AG20443 (cell line): ENCODE results near the gene FA2H.
"Not testable (repeated sequence)": the region's sequence is repeated elsewhere in the genome, so short reads cannot be mapped to it uniquely, and the experiment has no call there.

Experiments used
- DNase-seq: peaks from one replicate; pipeline ENCODE4 v3.0.0; 2012; ENCODE audit warnings: low spot score, mixed read lengths

Gene FA2H

DNA sequence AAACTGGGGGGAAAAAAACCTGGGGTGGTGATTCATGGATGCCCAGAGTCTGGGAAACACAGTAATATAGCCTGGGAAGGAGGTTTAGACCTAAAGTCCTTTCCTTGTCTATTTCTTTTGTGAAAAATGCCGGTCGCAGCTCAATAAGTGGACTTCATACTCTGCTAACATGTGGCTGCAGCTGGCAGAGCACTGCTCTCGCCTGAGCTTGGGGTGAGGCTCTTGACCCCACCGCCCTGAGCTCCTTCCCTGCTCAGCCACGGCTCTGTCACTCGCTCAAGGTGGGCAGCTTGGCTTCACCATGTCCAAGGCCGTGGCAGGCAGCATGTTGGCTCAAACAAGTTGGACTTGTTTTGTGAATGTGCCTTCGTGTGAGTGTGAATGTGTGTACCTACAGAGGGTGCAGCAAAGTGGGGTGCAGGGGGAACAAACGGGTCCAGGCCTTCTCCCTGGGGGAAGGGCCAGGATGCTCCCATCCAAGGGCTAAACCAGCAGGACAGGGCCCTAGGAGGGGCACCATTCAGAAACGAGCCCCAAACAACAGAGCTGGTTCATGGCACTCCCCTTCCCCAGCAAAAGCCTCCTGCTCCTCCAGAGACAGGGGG is 4.9 kb downstream of the FA2H start:
- no peak for DNase-seq

DNA sequence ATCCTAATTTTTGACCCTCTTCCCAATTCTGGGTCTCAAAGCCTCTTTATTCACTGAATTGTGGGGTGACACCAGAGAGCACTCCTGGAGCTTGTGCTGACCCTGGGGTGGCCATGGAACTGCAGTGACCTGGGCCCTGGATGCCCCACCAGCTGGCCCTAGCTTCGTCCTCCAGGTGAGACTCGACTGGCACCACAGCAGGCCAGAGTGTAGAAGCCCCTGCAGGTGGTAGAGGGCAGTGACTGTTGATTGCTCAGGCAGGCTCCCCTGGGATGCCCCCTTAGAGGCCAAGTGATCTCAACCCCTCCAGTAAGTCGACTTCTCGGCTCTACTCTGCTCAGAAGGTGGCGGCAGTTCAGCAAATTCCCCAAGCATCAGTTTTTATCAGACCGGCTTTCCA is 6.4 kb downstream of the FA2H start:
- no peak for DNase-seq

DNA sequence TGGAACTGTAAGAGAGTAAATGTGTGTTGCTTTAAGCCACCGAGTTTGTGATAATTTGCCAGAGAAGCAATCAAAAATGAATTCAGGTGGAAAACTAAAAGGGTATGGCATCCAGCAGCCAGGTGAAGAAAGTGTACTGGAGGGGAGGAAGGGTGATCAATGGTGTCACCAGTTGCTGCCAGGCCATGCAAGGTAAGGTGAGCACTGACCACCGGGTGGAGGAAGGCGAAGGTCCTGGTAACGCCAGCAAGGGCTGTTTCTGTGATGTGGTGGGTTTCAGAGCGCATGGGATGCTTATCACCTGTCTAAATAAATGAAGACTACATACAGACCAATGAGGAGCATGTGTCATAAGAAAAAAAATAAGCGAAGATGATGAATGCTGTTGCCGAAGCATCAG is 6.9 kb downstream of the FA2H start:
- DNase-seq = no peak

DNA sequence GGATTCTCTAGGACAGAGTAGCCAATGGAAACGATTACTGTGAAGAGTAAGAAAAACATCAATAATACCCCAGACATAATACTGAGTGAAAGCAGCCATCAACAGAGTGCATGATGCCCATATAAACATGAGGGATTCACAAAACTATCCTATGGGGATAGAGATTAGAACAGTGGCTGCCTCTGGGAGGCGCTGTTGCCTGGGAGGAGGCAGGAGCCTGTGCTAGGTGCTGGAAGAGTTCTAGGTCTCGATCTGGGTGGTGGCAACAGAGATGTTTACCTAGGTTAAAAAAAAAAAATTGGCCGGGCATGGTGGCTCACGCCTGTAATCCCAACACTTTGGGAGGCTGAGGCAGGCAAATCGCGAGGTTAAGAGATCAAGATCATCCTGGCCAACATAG is 7.9 kb downstream of the FA2H start:
- no peak for DNase-seq

DNA sequence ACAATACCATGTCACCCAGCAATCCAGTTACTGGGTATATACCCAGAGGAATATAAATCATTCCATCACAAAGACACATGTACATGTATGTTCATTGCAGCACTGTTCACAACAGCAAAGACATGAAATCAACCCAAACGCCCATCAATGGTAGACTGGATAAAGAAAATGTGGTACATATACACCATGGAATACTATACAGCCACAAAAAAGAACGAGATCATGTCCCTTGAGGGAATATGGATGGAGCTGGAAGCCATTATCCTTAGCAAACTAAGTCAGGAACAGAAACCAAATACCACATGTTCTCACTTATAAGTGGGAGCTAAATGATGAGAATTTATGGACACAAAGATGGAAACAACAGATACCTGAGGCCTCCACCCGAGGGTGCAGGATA is 10.4 kb downstream of the FA2H start:
- DNase-seq = not testable (repeated sequence)

DNA sequence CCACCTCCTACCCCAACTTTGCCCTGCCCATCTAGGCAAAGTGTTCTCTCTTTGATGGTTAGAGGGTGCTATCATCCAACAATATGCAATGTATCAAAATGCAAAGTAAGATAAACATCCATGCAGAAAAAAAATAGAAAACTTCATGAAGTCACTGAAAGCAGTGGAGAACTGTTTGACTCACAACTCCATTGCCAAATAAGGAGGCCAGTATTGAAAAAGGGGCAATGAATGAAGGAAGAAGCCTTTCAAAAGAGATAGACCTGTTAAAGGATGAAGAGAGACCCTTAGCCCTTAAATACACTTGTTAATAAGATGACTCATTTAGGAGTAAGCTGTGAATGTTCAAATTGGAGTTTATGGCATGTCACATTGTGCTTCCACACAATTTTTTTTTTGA is 13.0 kb downstream of the FA2H start:
- no peak for DNase-seq

DNA sequence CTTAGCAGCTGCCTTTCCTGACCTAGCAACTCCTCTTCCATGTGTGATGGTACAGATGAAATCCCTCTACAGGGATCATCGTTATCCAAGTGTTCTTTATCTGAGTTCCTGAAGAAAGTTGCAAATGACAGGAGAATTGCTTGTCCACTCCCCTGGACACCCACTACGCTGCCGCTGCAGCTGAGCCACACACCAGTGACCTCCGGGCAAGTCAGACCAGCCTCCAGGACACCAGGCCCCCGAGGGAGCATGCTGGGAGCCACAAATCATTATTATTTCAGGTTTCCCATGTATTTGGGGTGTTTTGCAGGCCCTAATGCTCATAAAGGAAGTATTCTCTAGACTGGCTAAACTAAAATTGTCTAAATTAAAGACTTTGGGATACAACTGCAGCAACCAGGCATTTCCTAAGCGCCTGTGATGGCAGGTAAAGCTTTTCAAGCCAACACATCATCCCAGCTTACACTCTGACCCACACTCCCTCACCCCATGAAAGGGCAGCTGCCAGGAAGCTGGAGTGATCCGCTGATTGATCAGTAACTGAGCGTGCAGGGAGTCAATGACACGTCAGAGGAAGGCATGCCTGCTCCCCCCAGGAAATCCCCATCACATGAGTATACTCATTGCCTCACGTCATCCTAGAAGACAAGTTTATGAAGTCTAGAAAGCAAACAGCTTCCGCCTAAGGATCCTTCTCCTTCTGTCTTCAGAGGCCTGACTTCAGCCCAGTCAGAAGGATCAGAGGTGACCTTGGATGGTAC is 14.4 kb downstream of the FA2H start:
- no peak for DNase-seq

DNA sequence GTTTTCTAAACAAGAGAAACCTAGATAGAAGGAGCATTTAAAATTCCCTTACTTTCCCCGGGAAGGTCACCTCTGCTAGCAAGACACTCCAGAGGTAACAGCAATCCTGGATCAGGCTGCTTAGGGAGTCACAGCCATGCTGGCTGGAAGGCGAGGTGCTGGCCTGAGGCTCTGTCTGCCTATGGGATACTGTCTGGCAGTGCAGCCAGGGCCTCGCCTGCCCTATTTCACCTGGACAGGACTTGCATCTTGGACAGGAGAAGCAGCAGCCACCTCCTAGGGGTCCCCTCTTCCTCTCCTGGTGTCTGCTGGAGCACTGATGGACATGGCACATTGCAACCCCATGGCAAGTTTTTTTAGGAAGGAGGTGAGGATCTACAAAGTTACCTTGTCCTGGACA is 15.1 kb downstream of the FA2H start:
- DNase-seq = no peak

DNA sequence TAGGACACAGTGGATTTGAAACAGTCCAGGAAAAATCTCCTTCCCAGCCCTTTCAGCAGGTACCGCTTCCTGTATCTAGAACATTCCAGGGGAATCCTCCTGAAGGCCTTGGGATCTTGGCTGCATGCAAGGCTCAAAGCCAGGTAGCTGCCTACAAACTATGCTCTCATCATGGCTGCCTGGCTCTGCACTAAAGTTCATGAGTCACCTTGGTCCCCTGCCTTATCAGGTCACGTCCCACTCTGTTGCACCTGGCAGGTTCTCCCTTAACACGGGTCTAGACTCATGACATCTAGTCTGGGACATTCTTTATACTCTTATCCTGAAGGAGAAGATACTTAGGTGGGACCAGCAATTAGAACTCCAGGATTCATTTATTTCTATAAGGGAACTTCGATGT is 15.8 kb downstream of the FA2H start:
- DNase-seq = no peak

DNA sequence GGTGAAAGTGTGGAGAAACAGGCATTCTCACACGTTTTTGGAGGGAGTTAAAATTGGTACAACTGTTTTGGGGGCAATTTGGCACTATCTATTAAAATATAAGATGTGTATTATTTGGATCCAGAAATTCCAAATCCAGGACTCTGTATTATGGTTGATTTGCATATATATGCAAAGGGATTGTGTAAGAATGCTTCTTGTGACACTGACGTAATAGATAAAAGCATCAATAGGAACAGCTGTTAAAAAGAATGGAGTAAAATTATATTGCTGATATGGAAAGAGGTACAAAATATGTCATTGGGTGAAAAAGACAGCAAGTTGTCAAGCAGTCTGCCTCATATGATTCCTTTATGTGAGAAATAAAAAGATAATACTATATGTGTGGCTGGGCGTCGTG is 17.3 kb downstream of the FA2H start:
- DNase-seq = no peak

DNA sequence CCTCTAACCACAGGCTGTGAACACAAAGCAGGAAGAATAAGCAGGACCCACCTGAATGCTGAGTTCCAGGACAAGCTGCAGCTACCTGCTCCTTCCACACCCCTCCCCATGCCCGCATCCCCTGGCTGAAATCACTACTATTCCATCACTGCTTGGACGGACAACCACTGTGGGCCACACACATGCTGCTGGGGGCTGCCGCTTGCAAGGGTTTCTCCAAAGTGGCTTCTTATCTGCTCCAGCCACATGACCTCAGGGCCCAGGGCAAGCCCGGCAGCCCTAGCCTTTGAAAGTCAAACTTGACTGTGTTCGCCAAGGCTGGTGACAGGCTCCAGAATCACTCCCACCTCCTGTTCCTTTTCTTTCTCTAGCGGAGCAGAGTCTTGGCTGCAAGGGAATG is 18.4 kb downstream of the FA2H start:
- DNase-seq = no peak

DNA sequence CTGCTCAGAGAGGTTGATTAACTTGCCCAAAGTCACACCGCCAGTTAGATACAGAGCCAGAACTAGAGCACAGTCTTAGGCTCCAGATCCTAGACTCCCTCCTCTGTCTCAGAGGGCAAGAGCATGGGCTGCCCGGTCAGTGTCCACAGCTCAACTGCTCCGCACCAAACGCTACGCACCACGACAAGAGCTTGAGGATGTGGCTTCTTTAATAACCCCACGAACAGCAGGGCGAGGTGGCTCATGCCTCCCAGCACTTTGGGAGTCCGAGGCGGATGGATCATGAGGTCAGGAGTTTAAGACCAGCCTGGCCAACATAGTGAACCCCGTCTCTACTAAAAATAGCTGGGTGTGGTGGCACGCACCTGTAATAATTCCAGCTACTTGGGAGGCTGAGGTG is 21.4 kb downstream of the FA2H start:
- no peak for DNase-seq

DNA sequence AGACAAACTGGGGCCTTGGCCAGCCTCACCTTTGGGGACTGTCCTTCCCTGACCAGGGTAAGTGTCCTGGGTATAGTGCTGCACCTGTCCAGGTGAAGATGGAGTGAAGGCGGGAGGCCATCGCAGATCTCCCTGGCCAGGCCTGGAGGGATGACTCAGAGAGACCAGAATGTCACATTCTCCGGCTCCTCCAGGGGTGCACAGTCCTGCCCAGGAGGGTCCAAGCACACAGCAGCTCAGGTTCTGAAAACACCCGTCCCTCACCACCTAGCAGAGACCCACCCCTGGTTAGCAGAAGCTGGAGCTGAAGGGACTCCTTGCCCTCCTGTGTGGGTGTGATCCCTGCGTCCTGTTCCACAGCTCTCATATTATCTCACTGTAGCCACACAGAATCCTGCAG is 21.9 kb downstream of the FA2H start:
- DNase-seq = no peak

DNA sequence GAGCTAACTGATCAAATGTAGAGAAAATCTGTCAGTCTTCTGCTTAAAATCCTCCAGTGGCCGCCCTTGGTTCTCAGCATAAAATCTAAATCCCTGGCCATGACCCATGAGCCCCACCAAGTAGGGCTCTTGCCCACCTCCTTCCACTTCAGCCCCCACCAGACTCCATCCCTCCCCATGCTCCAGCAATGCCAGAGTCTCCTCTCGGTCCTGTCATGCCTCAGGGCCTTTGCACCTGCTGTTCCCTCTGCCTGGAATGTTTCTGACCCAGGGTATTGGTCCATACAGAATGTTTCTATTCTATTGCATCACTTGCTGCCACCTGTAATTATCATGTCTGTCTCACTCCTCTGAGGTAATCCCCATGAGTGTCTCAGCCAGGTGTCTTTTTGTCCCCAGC is 22.4 kb downstream of the FA2H start:
- no peak for DNase-seq

DNA sequence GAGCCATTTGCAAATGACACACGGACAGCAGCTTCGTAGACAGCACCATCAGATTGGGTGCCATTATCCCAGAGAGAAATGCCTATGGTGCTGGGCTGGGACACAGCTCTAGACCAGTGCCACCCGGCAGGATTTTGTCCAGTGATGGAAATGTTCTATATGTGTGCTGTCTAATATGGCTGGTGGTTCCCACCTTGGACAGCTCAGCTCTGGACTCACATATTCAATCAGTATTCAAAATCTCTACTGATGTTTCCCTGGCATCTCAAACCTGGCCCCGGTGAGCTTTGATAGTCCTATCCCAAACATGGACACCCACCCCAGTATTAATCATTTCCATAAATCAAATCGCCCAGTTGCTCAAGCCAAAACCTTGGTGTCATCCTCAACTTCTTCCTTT is 23.0 kb downstream of the FA2H start:
- no peak for DNase-seq

DNA sequence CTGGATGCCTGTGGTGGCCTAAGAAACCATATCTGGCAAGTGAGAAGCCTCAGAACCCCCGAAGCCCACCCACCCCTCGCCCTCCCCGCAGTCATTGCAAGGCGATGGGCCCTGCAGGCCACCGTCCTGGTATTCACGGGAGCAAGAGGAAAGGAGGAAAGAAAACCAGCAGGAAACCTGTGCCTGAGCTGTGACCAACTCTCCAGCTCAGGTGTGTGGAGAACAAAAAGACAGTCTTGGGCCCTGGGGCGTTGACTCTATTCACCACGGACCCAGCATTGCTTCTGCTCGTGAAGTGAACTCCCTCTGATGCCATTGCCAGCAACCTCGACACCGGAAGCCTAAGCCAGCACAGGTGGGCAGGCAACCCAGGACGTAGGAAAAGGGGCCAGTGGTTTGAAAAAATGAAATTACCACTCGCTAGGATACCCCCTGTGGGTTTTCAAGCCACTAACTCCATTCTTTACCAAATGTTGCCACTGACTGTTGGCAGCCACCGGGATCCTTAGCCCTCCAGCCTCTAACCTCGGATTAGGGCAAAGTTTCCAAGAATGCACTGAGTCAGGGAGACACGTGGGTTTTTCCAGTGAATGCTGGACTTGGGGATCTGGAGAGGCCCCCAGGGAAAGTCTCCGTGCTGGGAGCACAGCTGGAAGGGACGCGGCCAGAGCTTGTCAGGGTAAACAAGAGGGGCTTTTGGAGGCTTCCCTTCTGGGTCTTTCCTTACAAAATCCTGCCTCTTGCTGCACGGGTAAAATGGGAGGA is 25.1 kb downstream of the FA2H start:
- no peak for DNase-seq

DNA sequence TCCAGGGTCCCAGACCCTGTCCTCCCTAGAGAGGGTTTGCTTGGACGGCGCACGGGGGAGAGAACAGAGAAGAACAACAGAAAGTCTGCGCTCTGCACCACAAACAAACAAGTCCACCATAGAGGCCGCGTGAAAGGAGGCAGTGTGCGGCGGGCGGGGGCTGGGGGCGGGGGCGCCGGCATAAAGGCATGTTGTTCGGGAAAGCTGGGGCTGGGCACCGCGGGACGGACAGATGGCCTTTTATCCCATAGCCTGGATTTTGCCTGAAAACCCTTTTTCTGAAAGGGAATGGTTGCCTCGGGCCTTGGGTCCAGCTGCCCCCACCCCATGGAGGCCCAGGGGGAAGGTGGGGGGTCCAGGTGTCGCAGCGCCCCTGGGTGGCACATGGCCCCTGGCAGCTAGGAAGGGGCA is 26.0 kb downstream of the FA2H start:
- DNase-seq = no peak

DNA sequence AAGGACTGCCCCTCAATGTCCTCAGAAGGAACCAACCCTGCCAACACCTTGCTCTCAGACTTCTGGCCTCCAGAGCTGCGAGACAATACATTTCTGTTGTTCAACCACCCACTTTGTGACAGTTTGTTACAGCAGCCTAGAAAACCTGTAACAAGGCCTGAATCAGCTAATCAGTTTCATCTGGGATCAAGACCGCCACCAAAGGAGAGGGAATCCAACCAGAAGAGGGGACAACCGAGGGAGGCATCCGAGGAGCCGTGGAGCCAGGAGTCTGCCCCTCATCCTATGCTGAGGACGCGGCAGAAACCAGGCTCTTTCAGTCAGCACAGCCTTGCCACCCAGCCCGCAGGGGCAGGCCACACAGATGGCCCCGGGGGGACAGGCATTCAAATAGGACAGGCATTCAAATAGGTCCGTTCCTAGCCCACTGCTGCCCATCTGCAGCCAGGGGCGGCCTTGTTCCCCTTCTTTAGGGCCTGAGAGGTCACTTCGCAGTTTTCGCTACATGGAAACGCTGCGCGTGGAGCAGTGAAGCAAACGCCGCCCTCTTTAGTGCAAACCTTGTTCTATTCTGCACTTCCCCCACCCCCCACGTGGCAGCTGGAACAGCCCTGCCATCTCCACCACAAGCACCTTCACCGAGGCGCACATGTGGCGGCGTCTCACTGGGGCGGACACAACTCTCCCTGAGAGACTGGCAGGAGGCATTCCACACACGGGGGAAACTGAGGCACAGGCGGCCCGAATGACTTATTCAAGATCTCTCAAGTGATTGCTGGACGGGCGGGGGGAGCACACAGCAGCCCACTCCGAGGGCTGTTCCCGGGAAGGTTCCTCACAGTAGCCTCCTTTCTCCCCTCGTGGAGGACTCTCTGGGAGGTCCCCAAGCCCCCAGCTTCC is 26.7 kb downstream of the FA2H start:
- no peak for DNase-seq

DNA sequence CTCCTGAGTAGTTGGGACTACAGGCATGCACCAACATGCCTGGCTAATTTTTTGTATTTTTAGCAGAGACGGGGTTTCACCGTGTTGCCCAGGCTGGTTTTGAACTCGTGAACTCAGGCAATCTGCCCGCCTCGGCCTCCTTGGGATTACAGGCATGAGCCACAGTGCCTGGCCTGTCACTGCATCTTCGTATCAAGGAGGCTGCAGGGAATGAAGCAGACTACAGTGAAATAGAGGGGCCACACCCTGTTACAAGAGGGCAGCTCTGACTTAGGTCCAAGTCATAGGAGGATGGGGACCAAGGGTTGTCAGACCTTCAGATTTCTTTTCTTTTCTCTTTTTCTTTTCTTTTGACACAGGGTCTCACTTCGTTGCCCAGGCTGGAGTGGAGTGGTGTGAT is 28.7 kb downstream of the FA2H start:
- no peak for DNase-seq

DNA sequence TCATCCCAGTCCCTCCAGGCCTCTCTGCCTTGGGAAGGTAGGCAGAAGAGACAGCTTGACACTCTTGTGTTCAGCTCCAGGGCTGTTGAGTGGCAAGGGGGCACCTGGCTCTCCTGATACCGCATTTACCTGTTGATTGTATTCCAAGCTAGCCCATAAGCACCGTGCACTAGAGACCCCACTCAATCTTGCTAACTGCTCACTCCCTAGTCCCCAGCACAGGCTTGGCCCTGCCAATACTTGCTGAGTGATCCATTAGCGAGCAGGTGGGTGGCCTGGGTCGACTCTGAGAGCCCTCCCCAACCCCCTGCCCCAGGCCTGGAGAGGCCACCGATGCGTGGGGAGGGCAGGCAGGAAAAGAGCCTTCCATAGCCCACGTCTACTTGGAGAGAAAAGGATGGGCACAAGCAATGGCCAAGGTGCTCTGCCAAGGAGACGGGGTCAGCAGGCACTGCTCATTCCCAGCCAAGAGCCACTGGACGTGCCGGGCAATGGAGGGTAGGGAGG is 29.5 kb downstream of the FA2H start:
- no peak for DNase-seq

DNA sequence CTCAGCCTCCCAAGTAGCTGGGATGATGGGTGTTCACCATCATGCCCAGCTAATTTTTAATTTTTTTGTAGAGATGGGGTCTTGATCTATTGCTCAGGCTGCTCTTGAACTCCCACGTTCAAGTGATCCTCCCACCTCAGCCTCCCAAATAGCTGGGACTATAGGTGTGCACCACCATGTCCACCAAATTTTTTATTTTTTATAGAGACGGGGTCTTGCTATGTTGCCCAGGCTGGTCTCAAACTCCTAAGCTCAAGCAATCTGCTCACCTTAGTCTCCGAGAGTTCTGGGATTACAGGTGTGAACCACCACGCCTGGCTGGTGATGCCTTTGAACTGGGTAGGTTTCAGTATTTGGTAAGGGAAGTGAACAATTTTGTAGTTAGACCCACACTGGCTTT is 30.1 kb downstream of the FA2H start:
- no peak for DNase-seq

DNA sequence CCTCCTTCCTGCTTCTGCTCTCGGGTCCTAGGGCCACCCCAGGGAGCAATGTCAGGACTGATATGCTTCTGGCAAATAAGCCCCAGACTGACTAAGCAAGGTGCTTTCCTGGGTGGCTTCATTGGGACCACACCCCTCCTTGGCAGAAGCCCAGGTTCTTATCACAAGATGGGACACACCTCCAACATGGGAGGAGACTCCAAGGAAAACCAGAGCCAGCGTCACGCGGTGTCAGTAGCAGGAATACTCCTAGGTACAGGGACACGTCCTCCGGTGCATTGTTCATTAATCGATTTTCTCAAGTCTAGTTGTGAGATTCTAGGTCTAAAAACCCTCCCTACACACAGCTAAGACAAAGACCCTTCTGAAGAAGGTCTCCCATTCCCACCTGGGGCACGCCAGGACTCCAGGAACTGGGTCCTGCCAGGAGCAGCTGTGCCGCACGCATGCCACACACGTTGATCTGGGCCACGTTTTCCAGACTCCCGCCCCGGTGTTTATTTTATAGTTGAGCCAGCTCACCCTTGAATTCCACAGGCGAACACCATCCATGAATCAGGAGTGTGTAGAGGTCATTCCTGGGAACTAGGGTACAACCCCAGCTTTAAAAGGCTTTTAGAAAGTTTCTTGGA is 30.8 kb downstream of the FA2H start:
- no peak for DNase-seq
